Vagina (tissue), 2 donors: ENCODE data around the gene PKM.

Experiments
- CTCF ChIP-seq, 3 experiments: fragments of 450-650 bp in 2 of 3; fragments of 200-600 bp in 1 of 3; sonication (generic) in 1 of 3; IDR thresholded peaks; one replicate each; pipeline ENCODE4 v1.5.1; 2017 to 2019; ENCODE audit warnings: antibody characterized with exemption in 3 of 3, mild to moderate bottlenecking in 2 of 3, moderate library complexity in 2 of 3
- POLR2A ChIP-seq, 2 donors: fragments of 450-650 bp; IDR thresholded peaks; one replicate each; pipeline ENCODE4 v1.6.1; 2017; ENCODE audit warnings: antibody characterized with exemption in 2 of 2, mild to moderate bottlenecking in 2 of 2, moderate library complexity in 2 of 2
- POLR2AphosphoS5 ChIP-seq, 2 donors: sonication (generic); formaldehyde crosslinking; IDR thresholded peaks; one replicate each; pipeline ENCODE4 v1.9.0; 2017; ENCODE audit warnings: antibody characterized with exemption in 2 of 2, mild to moderate bottlenecking in 2 of 2, low read depth in 1 of 2; ENCODE audit not compliant: insufficient read depth in 1 of 2

GRCh38 chr15:72189250-72189902, 41.6 kb downstream of the PKM start:
- TF ChIP-seq POLR2A (IDR thresholded peaks at IDR 0.05) (no peak), CTCF (IDR thresholded peaks at IDR 0.05) (no peak), POLR2AphosphoS5 (IDR thresholded peaks at IDR 0.05; ENCODE audit: insufficient read depth in 1 of 2, low read depth in 1 of 2) (no peak)
